ENCODE data around the gene GOLM1.

The GOLM1 gene

DNA sequence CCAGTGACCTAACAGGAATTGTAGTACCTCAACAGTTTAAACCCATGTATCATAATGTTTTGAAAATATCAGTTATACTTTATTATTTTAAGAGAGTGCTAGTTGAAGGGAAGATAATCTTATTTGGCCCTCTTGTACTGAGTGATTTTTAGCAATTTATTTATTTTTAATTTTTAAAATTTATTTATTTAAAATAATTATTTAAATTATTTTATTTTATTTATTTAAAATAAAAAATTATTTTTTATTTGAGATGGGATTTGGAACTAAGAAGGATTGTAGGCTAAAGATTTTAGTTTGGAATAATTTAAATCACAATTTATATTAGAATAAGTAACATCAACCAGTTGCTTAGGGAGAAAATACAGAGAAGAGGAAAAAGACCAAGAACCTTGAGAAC is 104.3 kb downstream of the GOLM1 start:
- H3K27ac ChIP-seq, result no peak overlapping the region
- DNase-seq (ENCODE audit: low read depth, low spot score), result no peak

DNA sequence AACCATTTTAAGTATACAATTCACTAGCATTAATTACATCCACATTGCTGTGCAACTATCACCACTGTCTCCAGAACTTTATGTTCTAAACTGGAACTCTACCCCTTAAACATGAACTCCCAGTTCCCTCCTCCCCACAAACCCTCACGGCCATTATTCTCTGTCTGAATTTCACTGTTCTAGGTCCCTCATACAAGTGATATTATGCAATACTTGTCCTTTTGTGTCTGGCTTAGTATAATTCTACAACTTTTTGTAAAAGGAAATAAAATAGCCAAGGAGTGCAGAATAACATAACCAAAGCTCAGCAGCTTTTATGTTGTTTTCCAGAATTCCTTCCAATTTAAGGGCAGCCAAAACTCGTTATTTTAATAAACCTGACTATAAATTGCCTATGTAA is 105.2 kb downstream of the GOLM1 start:
- H3K27ac ChIP-seq, result no peak overlapping the region
- no peak for DNase-seq (ENCODE audit: low read depth, low spot score)

DNA sequence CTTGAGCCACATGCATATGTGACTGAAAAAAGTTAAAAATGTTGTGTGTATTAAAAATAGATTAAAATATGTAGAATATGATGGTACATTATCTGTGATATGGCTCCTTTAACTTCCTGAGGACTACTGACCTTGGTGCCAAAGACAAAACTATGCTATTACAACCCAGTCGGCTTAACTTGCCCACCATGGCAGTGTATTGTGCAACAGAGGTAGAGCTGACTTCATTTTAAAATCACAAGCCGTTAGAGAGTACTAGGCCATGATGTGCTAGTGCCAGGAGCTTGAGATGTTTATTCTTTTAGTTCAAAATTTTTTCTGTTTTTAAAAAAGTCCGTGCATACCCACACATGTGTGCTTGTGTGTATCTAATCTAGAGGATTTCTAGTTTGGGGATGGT is 112.1 kb downstream of the GOLM1 start:
- no peak overlapping the region for H3K27ac ChIP-seq
- DNase-seq (ENCODE audit: low read depth, low spot score), result no peak

DNA sequence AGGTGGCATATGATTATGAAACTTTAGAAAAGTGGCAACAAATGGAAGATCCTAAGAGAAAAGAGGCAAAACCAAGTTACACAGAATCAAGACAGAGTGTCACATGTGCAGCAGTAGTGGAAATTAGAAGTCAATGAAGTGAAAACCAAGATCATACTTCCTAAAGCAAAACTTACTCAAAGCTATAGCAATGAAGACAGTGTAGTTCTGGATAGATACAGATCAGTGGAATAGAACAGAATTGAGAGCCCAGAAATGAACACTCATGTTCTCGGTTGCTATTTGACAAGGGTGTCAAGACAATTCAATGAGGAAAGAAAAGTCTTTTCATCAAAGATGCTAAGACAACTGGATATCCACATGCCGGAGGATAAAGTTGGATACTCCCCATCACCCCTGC is 114.9 kb downstream of the GOLM1 start:
- DNase-seq (ENCODE audit: low read depth, low spot score), result no peak
- H3K27ac ChIP-seq, result no peak overlapping the region

DNA sequence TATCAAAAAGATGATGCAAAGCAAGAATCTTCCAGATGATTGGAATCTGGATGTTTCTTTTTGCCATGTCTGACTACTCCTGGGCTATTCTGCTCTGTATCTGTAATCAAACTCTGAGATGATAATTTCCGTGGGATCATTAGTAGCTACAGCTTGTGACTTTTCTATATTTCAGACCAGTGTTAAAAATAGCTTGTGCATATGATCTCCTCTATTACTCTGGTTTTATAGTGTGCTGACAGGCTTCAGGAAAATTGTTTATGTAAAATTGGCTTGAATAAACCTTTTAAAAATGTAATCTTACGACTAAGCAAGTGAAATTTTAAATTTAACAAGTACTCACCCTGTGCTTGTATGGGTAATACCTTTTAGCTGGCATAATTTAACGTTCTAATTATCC is 118.0 kb downstream of the GOLM1 start:
- no peak overlapping the region for H3K27ac ChIP-seq
- no peak for DNase-seq (ENCODE audit: low read depth, low spot score)

DNA sequence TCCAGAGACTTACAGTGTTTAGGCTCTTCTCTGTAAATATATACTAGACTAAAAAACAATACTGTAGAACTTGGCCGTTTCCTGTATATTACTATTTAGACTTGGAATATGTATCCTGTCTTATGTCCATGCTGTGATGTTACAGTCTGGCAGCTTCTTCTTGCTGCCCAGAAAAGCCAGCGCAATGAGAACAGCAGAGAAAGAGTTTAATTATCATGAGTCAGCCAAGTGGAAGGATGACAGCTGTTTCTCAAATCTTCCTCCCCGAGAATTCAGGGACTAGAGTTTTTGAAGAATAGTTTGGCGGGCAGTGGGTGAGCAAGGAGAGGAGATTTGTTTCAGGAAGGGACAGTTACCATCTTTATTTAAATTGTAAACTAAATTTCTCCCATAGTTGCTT is 120.9 kb downstream of the GOLM1 start:
- no peak for DNase-seq (ENCODE audit: low read depth, low spot score)
- no peak overlapping the region for H3K27ac ChIP-seq
